CD4-positive, alpha-beta T cell treated with Interleukin-6 for 4 hours (primary cell): ENCODE measurements around the gene RFX4.

ENCODE experiments used
- DNase-seq: peaks from one replicate; pipeline ENCODE4 v3.0.0-alpha.2; 2020; ENCODE audit warnings: mixed read lengths

The RFX4 gene

DNA sequence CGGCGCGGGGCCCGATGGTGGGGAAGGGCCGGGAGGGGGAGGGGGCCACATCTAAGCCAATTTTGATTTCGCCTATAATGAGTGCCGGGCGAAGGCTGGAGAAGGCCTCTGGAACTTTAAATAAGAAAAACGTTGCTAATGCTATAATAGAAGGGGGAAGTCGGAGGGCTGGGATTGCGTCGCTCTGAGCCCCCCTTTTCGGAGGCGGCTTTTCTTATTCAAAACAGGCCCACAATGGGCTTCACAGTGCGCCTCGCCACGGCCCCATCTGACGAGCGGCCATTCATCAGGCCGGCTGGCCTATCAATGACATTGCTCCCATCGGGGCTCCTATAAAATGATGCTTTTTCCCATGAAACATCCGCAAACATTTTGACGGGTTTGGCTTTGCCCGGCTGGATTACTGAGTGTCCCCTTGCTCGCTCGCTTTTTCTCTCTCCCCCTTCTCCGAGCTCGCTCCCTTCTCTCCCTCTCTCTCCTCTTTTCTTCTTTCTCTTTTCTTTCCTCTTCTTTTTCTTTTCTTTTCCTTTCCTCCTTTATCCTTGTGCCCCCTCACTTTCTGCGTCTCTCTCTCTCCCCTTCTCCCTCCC lies at the start of gene RFX4:
RFX4 (plus strand) TSS at position 364 of the 590 bp plus-strand sequence. CDS start 317 bp downstream, outside the sequence.
- DNase-seq, result no peak

- DNase-seq, result no peak
Observed at GRCh38 chr12:106541201-106541600, 41.6 kb upstream of the RFX4 start.

GRCh38 chr12:106551410-106551809 lies 31.4 kb upstream of the RFX4 start:
- DNase-seq, result no peak

DNA sequence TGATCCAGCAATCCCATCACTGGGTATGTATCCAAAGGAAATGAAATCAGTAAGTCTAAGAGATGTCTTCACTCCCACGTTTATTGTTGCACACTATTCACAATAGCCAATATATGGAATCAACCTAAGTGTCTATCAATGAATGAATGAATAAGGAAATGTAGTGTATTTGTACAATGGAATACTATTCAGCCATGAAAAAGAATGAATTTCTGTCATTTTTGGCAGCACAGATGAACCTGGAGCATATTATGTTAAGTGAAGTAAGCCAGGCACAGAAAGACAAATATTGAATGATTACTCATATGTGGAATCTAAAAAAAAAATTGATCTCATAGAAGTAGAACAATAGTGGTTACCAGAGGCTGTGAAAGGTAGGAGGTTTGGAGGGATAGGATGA lies 30.6 kb upstream of the RFX4 start:
- no peak for DNase-seq

DNA sequence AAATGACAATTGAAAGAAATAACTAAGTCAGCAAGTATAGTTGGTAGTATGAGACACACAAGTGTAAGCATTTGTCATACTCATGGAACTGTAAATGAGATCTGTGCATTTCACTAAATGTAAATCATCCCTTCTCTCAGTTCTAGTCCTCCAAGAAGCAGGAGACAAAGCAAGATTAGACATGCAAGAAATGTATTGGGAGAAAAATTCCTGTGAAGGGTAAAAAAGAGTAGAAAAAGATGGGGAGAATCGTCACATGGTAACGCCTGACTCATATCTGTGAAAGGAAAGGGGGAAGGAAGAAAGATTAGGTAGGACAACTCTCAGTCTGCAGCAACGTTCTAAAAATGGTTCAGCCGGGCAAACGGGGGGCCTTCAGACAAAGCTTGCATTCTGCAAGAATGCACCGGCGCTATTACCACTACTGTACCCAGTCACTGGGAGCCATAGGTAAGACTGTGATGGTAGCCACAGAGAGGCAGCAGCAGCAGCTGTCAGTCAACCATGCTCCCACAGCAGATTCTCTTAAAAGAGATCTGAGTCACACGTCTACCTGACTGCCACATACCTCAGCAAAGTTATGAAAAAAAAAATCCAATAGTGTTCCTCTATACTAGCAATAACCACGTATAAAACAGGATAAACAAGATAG lies 18.0 kb upstream of the RFX4 start:
- DNase-seq, result no peak

GRCh38 chr12:106566771-106567170 lies 16.0 kb upstream of the RFX4 start:
- DNase-seq, result no peak

DNA sequence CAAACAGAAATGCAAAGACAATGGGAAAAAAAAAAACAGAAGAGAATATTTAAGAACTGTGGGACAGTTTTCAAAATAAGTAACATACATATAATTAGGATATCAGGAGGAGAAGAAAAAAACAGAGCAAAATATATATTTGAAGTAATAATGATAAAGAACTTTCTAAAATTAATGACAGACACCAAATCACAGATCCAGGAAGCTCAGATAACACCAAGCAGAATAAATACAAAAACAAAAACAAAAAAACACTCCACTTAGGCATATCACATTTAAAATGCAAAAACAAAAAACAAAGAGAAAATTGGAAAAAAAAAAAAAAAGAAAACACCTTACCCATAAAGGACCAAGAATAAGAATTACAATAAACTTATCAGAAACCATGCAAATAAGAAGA lies 9.6 kb upstream of the RFX4 start:
- no peak for DNase-seq

DNA sequence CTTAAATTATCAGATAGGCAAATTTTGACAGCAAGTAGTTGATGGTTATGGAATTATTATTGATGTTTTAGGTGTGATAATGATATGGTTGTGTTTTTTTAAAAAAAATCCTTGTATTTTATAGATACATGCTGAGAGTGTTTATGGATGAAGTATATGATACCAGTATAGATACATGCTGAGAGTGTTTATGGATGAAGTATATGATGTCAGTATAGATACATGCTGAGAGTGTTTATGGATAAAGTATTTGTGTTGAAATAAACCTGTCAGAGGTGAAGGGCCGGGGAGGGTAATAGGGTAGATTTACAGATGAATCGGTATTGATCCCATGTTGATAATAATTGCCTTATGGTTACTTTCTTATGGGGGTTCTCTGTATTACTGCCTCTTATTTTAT lies 6.0 kb upstream of the RFX4 start:
- no peak for DNase-seq

- DNase-seq, result no peak
Observed at GRCh38 chr12:106580671-106581508, 1.9 kb upstream of the RFX4 start.

GRCh38 chr12:106581543-106582248 lies 1.1 kb upstream of the RFX4 start:
- DNase-seq, result no peak

- no peak for DNase-seq
Observed at GRCh38 chr12:106582249-106582591, 584 bp upstream of the RFX4 start.

- no peak for DNase-seq
Observed at GRCh38 chr12:106583242-106584103, 669 bp downstream of the RFX4 start.

GRCh38 chr12:106584104-106585064 lies 1.6 kb downstream of the RFX4 start:
- DNase-seq, result no peak

DNA sequence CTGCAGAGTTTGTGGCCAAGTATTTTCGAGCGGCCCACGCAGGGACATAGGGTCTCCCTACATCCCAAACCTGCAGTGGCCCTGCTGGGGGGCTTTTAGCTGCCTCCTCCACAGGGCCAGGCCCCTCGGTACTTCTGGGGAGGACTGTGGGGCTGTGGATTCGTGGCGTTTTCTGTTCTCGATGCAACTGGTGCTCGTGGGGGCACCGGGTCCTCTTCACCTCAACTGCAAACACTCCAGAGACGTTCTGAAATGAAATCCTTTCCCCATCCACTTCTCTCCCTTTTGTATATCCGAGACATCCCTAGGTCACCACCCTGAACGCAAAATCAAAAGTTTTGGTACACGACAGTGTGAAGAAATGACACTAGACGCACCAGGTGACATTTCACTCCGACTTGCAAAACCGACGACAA lies 2.3 kb downstream of the RFX4 start:
- DNase-seq, result no peak

DNA sequence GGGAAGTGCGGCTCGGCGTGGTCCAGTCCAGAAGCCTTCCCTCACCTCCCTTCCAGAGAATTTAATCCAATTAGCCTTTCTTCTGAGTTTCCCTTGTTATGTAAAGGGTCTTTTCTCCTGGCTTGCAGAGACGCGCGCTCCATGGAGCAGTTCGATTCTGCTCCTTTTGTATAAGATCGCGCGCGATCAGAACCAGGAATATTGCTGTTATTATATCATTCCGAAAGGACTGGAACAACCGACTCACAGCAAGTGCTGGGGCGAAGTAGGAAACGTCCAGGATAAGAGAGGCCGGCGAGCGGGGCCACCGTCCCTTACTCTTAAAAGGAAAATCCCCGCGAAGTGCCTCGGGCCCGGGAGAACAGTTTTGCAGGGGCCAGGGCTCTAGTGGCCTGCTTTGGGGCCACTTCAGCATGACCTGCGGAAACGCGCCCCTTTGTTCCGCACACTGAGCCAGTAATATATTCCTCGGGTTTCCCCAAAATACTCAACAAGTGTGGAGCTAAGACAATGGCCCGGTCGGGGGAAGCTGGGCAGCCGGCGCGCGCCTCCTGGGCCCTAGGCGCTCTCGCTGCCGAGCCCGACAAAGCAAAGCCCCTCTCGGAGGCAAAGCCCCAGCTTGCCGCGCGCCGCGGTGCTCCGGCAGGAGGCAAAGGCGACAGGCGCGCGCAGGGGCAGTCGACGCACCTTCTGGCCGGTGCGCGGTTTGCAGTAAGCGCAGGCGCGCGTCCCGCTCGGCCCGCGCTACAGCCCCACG lies 2.9 kb downstream of the RFX4 start:
- no peak for DNase-seq

GRCh38 chr12:106586278-106586802 lies 3.5 kb downstream of the RFX4 start:
- no peak for DNase-seq

GRCh38 chr12:106586803-106587684 lies 4.2 kb downstream of the RFX4 start:
- DNase-seq, result no peak

DNA sequence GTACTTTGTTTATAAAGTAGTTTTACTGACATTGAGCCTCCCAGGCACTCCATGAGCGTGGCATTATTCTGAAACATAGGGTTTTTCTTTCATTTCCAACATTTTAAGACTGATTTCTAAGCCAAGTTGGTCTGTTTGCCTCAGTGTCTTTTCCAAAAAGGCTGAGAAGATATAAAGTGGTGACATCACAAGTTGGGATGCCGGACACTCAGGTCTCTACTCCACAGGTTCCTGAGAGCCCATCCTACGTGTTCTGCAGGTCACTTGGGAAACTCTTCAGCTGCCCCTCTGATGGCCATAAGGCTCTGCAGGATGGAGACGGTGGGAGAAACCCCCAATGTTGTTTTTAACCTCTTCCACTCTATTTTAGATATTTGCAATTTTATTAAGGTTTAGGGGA lies 6.0 kb downstream of the RFX4 start:
- DNase-seq, result no peak

DNA sequence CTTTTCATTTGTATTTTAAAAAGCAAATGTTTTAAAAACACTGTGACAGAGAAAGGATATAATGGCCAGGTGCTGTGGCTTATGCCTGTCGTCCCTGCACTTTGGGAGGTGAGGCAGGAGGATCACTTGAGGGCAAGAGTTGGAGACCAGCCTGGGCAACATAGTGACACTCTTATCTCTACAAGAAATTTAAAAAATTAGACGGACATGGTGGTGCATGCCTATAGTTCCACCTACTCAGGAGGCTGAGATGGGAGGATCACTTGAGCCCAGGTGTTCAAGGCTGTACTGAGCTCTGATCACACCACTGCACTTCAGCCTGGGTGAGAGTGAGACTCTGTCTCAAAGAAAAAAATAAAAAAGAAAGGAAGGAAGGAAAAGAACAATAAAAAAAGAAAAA lies 7.8 kb downstream of the RFX4 start:
- no peak for DNase-seq
